GM18502 (cell line): Measurements from ENCODE around the gene TTC3.

Experiments
- ATAC-seq: cut with Tn5 transposase; IDR thresholded peaks from one replicate; pipeline ENCODE4 v1.9.1; 2021; ENCODE audit warnings: mild to moderate bottlenecking; ENCODE audit not compliant: unreplicated experiment, poor library complexity

TTC3 gene

GRCh38 chr21:37186983-37187382, 113.9 kb downstream of the TTC3 start:
- no peak for ATAC-seq

GRCh38 chr21:37188825-37189224, 115.8 kb downstream of the TTC3 start:
- ATAC-seq, result no peak

GRCh38 chr21:37192019-37192418, 119.0 kb downstream of the TTC3 start:
- no peak for ATAC-seq

- ATAC-seq, result no peak
Observed at GRCh38 chr21:37193006-37193405, 120.0 kb downstream of the TTC3 start.

- ATAC-seq, result no peak
Observed at GRCh38 chr21:37193676-37194075, 120.6 kb downstream of the TTC3 start.

GRCh38 chr21:37195059-37195458, 122.0 kb downstream of the TTC3 start:
- no peak for ATAC-seq

- ATAC-seq, result no peak
Observed at GRCh38 chr21:37195610-37196009, 122.6 kb downstream of the TTC3 start.

GRCh38 chr21:37196847-37197246, 123.8 kb downstream of the TTC3 start:
- ATAC-seq, result no peak

- ATAC-seq, result no peak
Observed at GRCh38 chr21:37197746-37198145, 124.7 kb downstream of the TTC3 start.

- no peak for ATAC-seq
Observed at GRCh38 chr21:37199057-37199924, 126.2 kb downstream of the TTC3 start.

GRCh38 chr21:37200641-37201480, 127.8 kb downstream of the TTC3 start:
- ATAC-seq, result no peak

GRCh38 chr21:37202221-37203110, 129.4 kb downstream of the TTC3 start:
- ATAC-seq, result no peak

GRCh38 chr21:37204580-37204979, 131.5 kb downstream of the TTC3 start:
- no peak for ATAC-seq

- no peak for ATAC-seq
Observed at GRCh38 chr21:37206496-37206895, 133.4 kb downstream of the TTC3 start.

- peak; percentile 64 for ATAC-seq
Observed at GRCh38 chr21:37207441-37208009, 134.5 kb downstream of the TTC3 start.

GRCh38 chr21:37208056-37208721, 135.1 kb downstream of the TTC3 start:
- peak; percentile 71 for ATAC-seq

GRCh38 chr21:37208741-37209225, 135.7 kb downstream of the TTC3 start:
- peak; percentile 37 for ATAC-seq

GRCh38 chr21:37210130-37210529, 137.1 kb downstream of the TTC3 start:
- ATAC-seq, result no peak

GRCh38 chr21:37210799-37211198, 137.7 kb downstream of the TTC3 start:
- ATAC-seq, result no peak
